ENCODE measurements around the gene C3orf20. TPM values are rescaled to one million over a fixed set of nuclear protein-coding genes. Genes with fewer than 3 reads are reported as not detected.

C3orf20 gene
- total and polyA plus RNA-seq, 9 of the 15 experiments (the other 6 are each of a cell fraction or from before 2014, with no cell fraction given): 0.04 TPM; not detected in 8

- TF ChIP-seq TFAP4 (CRISPR knock-in tag; IDR thresholded peaks at IDR 0.05; ENCODE audit: borderline replicate concordance) (no peak), USF2 (CRISPR knock-in tag; IDR thresholded peaks at IDR 0.05) (peak; percentile 13; the same call in 1 of the 2 replicates), HEY1 (CRISPR knock-in tag; IDR thresholded peaks at IDR 0.05; ENCODE audit: borderline replicate concordance) (no peak), ZEB2 (IDR thresholded peaks at IDR 0.05) (no peak), NELFE (IDR thresholded peaks at IDR 0.05; ENCODE audit: insufficient read depth, insufficient read length) (no peak), HOMEZ (CRISPR knock-in tag; IDR thresholded peaks at IDR 0.05) (no peak), ELK3 (CRISPR knock-in tag; IDR thresholded peaks at IDR 0.05) (no peak), CEBPB (tag; IDR thresholded peaks at IDR 0.05) (peak; percentile 41; the same call in 1 of the 2 replicates), ID3 (CRISPR knock-in tag; IDR thresholded peaks at IDR 0.05) (no peak), ID3 (tag; IDR thresholded peaks at IDR 0.05) (no peak), ETS2 (tag; IDR thresholded peaks at IDR 0.05; ENCODE audit: borderline replicate concordance, poor library complexity, severe bottlenecking) (no peak), TAF7 (tag; IDR thresholded peaks at IDR 0.05) (no peak), RHOXF2B (CRISPR knock-in tag; conservative IDR thresholded peaks at IDR 0.05) (no peak), STAT5B (CRISPR knock-in tag; IDR thresholded peaks at IDR 0.05) (no peak), NEUROD1 (IDR thresholded peaks at IDR 0.05; ENCODE audit: borderline replicate concordance, low read depth, low read length, partially characterized antibody) (peak; percentile 50), E2F5 (CRISPR knock-in tag; IDR thresholded peaks at IDR 0.05) (0 out of 2 replicates have a peak, but pooled peaks have one; percentile 10), CAMTA2 (CRISPR knock-in tag; conservative IDR thresholded peaks at IDR 0.05) (no peak), ZNF384 (IDR thresholded peaks at IDR 0.05; ENCODE audit: low read depth, low read length) (no peak), RBM17 (IDR thresholded peaks at IDR 0.05; ENCODE audit: borderline replicate concordance, low read depth, low read length) (no peak), SMAD4 (CRISPR knock-in tag; conservative IDR thresholded peaks at IDR 0.05) (peak; percentile 69; the same call in 1 of the 2 replicates)
Measured at GRCh38 chr3:14646589-14647413, 28.1 kb upstream of the C3orf20 start (continued).
